HG03097 (cell line): ENCODE results near the gene TAPBPL.
"Not testable (repeated sequence)": the region's sequence is repeated elsewhere in the genome, so short reads cannot be mapped to it uniquely, and the experiment has no call there.

Experiments used
- ATAC-seq: cut with Tn5 transposase; IDR thresholded peaks from one replicate; pipeline ENCODE4 v1.9.1; 2021; ENCODE audit not compliant: unreplicated experiment, low FRiP score

Gene TAPBPL

GRCh38 chr12:6461401-6462233 lies 9.8 kb downstream of the TAPBPL start:
- ATAC-seq, result peak; percentile 57

- ATAC-seq, result no peak
These were observed 10.6 kb downstream of the TAPBPL start for GRCh38 chr12:6462234-6462995.

- ATAC-seq, result no peak
These were observed 11.4 kb downstream of the TAPBPL start for GRCh38 chr12:6463216-6463615.

GRCh38 chr12:6463858-6464257 lies 12.0 kb downstream of the TAPBPL start:
- ATAC-seq, result no peak

GRCh38 chr12:6464531-6464930 lies 12.7 kb downstream of the TAPBPL start:
- no peak for ATAC-seq

- ATAC-seq, result no peak
These were observed 13.8 kb downstream of the TAPBPL start for GRCh38 chr12:6465467-6466183.

- no peak for ATAC-seq
These were observed 14.3 kb downstream of the TAPBPL start for GRCh38 chr12:6466184-6466573.

- ATAC-seq, result not testable (repeated sequence)
These were observed 14.9 kb downstream of the TAPBPL start for GRCh38 chr12:6466751-6467150.

GRCh38 chr12:6467571-6468282 lies 15.9 kb downstream of the TAPBPL start:
- ATAC-seq, result not testable (repeated sequence)

GRCh38 chr12:6468283-6468575 lies 16.4 kb downstream of the TAPBPL start:
- ATAC-seq, result no peak

GRCh38 chr12:6469092-6469491 lies 17.2 kb downstream of the TAPBPL start:
- no peak for ATAC-seq

- no peak for ATAC-seq
These were observed 17.9 kb downstream of the TAPBPL start for GRCh38 chr12:6469609-6470374.

- peak; percentile 86 for ATAC-seq
These were observed 18.7 kb downstream of the TAPBPL start, which contains the start of gene VAMP1 for GRCh38 chr12:6470375-6471163. Gene VAMP1, minus strand, starts transcription at chr12:6470677. Its CDS starts 146 bp downstream, at chr12:6470531.

- ATAC-seq, result no peak
These were observed 20.1 kb downstream of the TAPBPL start for GRCh38 chr12:6471989-6472360.

GRCh38 chr12:6472491-6472890 lies 20.6 kb downstream of the TAPBPL start:
- no peak for ATAC-seq

- ATAC-seq, result not testable (repeated sequence)
These were observed 23.6 kb downstream of the TAPBPL start for GRCh38 chr12:6475233-6475975.

GRCh38 chr12:6476489-6476888 lies 24.6 kb downstream of the TAPBPL start:
- no peak for ATAC-seq

- not testable (repeated sequence) for ATAC-seq
These were observed 25.9 kb downstream of the TAPBPL start for GRCh38 chr12:6477601-6478377.
